Measurements from ENCODE around the gene YKT6. TPM values are rescaled to one million over a fixed set of nuclear protein-coding genes. Genes with fewer than 3 reads are reported as not detected.

YKT6 gene
- total and polyA plus RNA-seq, 2 of the 8 experiments (the other 6 are each of a cell fraction or from before 2014, with no cell fraction given) = 75.3 to 103 TPM

DNA sequence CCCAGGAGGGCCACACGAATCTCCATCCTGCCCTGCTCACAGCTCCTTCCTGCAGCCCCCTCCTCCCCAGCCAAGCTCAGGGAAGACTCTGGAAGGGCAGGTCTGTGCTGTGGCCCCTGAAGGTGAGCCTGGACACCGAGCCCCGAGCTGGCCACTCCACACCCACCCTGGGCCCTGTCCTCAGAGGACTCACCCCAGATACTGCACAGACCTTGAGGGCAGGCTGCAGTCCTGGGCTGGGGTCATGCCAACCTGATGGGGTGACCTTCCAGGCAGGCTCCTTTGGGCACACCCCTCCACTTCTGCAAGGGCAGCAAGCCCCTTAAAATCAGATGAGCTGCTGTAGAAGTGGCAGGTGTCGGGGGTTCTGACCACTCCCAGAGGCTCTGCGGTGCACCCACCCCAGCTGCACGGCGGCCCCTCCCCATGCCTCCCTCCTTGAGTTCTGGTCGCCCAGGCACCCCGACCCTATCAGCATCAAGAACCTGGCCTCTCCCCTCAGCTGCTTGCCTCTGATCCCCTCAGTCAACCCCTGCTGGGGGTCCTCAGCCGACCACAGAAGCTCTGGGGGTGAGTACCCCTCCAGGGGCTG, 24.3 kb downstream of the YKT6 start:
- H4K8ac ChIP-seq (ENCODE audit: extremely low read depth, insufficient read depth, low read length) = no peak overlapping the region
- H4K20me1 ChIP-seq (replicated peaks in 1 of 2; ENCODE audit: control insufficient read depth in 1 of 2, insufficient read depth in 2 of 2, low read length in 2 of 2) = no peaks in the 10 kb centered on the region
- H3K9ac ChIP-seq (replicated peaks in 1 of 4; ENCODE audit: extremely low read depth in 1 of 4, low read depth in 3 of 4, low read length in 3 of 4) = no peak overlapping the region
- no peak overlapping the region for H3K4me3 ChIP-seq (ENCODE audit: extremely low read depth in 1 of 4, insufficient read depth in 2 of 4, low read depth in 3 of 4, low read length in 4 of 4)
- H2BK12ac ChIP-seq (ENCODE audit: low read depth, low read length) = no peak overlapping the region
- H2BK5ac ChIP-seq (ENCODE audit: low read depth, low read length) = no peak overlapping the region
- no peaks in the 10 kb centered on the region for H3K79me1 ChIP-seq (ENCODE audit: low read depth, low read length)
- no peaks in the 10 kb centered on the region for H3K9me3 ChIP-seq (ENCODE audit: insufficient read depth in 2 of 2, low read depth in 1 of 2, low read length in 1 of 2)
- H2AK5ac ChIP-seq (ENCODE audit: low read depth, low read length) = no peak overlapping the region
- no peak overlapping the region for H2AFZ ChIP-seq (ENCODE audit: low read length)
- H3K23ac ChIP-seq (ENCODE audit: insufficient read length) = no peak overlapping the region
- ChIA-PET CTCF (ENCODE audit: partially characterized antibody) (interaction anchor here (0.7 to 4.8 kb wide), 4 partner anchors 11 to 29 kb away, joined by 3 to 35 read pairs (median 4); no protein-coding TSS in a partner anchor), POLR2A (ENCODE audit: partially characterized antibody) (interaction anchor here (1.3 kb wide), 1 partner anchor 19 kb away, joined by 3 read pairs; no protein-coding TSS in a partner anchor)
- no peak overlapping the region for H3K27ac ChIP-seq (ENCODE audit: low read depth, low read length)
- H2BK20ac ChIP-seq (ENCODE audit: low read length) = no peak overlapping the region
- H4K5ac ChIP-seq (ENCODE audit: insufficient read length, low read depth, low read length) = no peak overlapping the region
- no peaks in the 10 kb centered on the region for H3K36me3 ChIP-seq (ENCODE audit: control insufficient read depth in 2 of 4, insufficient read depth in 4 of 4, low read length in 3 of 4)
- H3K4ac ChIP-seq (replicated peaks; ENCODE audit: insufficient read length, low read depth, low read length) = no peak overlapping the region
- no peaks in the 10 kb centered on the region for H3K79me2 ChIP-seq (ENCODE audit: control insufficient read depth in 1 of 2, insufficient read depth in 2 of 2, low read length in 2 of 2)
- H3K27me3 ChIP-seq (replicated peaks in 1 of 4; ENCODE audit: control insufficient read depth in 3 of 4, extremely low read depth in 1 of 4, insufficient read depth in 3 of 4, low read length in 3 of 4) = no peaks in the 10 kb centered on the region
- H3K18ac ChIP-seq (ENCODE audit: extremely low read depth, low read length) = no peak overlapping the region
- no peak for FAIRE-seq
- H2BK120ac ChIP-seq (replicated peaks; ENCODE audit: low read depth, low read length) = no peak overlapping the region
- H3K4me1 ChIP-seq (replicated peaks in 1 of 4; ENCODE audit: control insufficient read depth in 3 of 4, insufficient read depth in 4 of 4, low read length in 3 of 4) = peaks cover 0 to 19% (median 1%) of the 10 kb centered on the region in 4 experiments; a peak in 3 of 7 replicates
- H4K91ac ChIP-seq (replicated peaks; ENCODE audit: insufficient read length, low read length) = no peak overlapping the region
- 79% methylated on average over 9 of the region's 10 CpGs; no CpG with 5 or more reads in 1 of the 2 experiments for WGBS, 2 experiments (ENCODE audit: extremely low coverage in 1 of 2, insufficient coverage in 1 of 2, insufficient read length in 1 of 2, insufficient replicate concordance in 2 of 2, low coverage in 1 of 2, low lambda C conversion rate in 2 of 2, missing lambda C conversion rate in 1 of 2)
- no peaks in the 10 kb centered on the region; the same call in 1 of the 2 replicates for H3K23me2 ChIP-seq (ENCODE audit: low read depth, low read length)
- no peak for DNase-seq (ENCODE audit: low read depth in 1 of 2, low spot score in 2 of 2)
- no peak overlapping the region for H3K14ac ChIP-seq (ENCODE audit: insufficient read length)
- H3K4me2 ChIP-seq (ENCODE audit: insufficient read depth in 1 of 2, low read depth in 2 of 2, low read length in 2 of 2) = no peak overlapping the region
- no peak overlapping the region for H3K56ac ChIP-seq (replicated peaks; ENCODE audit: insufficient read length, low read depth, low read length)
- no peak overlapping the region for H2BK15ac ChIP-seq (ENCODE audit: low read length)
- no peak for TF ChIP-seq SIN3A (conservative IDR thresholded peaks at IDR 0.05 in 1 of 2, IDR thresholded peaks at IDR 0.05 in 1 of 2; ENCODE audit: low read depth in 1 of 2, low read length in 2 of 2)
- TF ChIP-seq NRF1 (IDR thresholded peaks at IDR 0.05; ENCODE audit: low read depth, low read length) = no peak
- no peak for TF ChIP-seq EGR1 (IDR thresholded peaks at IDR 0.05; ENCODE audit: borderline replicate concordance, low read depth, low read length)
- no peak for TF ChIP-seq ASH2L (IDR thresholded peaks at IDR 0.05; ENCODE audit: low read length)
- TF ChIP-seq SP1 (IDR thresholded peaks at IDR 0.05; ENCODE audit: low read depth, low read length) = no peak
- no peak for TF ChIP-seq BACH1 (IDR thresholded peaks at IDR 0.05; ENCODE audit: low read length)
- TF ChIP-seq RNF2 (IDR thresholded peaks at IDR 0.05; ENCODE audit: borderline replicate concordance, low read depth, low read length, missing control alignments, poor library complexity, severe bottlenecking) = no peak
- no peak for TF ChIP-seq SAP30 (IDR thresholded peaks at IDR 0.05; ENCODE audit: insufficient read depth, insufficient replicate concordance, low read length)
- TF ChIP-seq EZH2 (IDR thresholded peaks at IDR 0.05; ENCODE audit: low read depth, low read length, severe bottlenecking) = no peak
- no peak for TF ChIP-seq ZNF274 (IDR thresholded peaks at IDR 0.05; ENCODE audit: borderline replicate concordance, extremely low read depth, low read length)
- TF ChIP-seq ATF3 (IDR thresholded peaks at IDR 0.05; ENCODE audit: insufficient read depth, low read depth, low read length) = no peak
- no peak for TF ChIP-seq POLR2A (IDR thresholded peaks at IDR 0.05; ENCODE audit: control extremely low read depth in 1 of 2, low read depth in 2 of 2, low read length in 2 of 2)
- no peak for TF ChIP-seq CHD2 (IDR thresholded peaks at IDR 0.05; ENCODE audit: low read length)

All from H1 (cell line).